GM19351 (cell line): ENCODE data around the gene CIT.

Experiments used
- ATAC-seq: cut with Tn5 transposase; IDR thresholded peaks from one replicate; pipeline ENCODE4 v1.9.1; 2021; ENCODE audit warnings: mild to moderate bottlenecking, moderate library complexity; ENCODE audit not compliant: unreplicated experiment

The CIT gene

DNA sequence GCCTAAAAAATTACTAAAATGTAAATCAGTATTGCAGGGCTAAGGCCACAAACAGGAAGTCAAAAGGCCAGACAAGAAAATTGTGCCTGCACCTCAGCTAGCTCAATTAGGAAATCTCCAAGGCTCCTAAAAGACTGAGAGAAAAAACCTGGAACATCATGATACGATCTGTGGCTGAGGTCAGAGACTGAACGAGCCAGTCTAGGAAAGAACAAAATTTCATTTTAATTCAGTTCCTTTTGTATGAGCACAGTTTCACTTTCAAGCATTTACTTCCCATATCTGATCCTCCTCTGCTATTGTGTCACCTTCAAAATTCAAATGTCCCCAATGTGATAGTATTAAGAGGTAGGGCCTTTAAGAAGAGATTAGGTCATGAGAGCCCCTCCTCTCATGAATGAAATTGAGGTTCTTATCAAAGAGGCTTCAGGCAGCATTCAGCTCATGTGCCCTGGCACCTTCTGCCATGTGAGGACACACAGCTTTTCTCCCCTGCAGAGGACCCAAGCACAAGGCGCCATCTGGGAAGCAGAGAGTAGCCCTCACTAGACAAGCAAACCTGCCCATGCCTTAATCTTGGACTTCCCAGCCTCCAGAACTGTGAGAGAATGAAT is 194.4 kb downstream of the CIT start:
- no peak for ATAC-seq

GRCh38 chr12:119681728-119682638 is 195.1 kb downstream of the CIT start:
- peak; percentile 83 for ATAC-seq

DNA sequence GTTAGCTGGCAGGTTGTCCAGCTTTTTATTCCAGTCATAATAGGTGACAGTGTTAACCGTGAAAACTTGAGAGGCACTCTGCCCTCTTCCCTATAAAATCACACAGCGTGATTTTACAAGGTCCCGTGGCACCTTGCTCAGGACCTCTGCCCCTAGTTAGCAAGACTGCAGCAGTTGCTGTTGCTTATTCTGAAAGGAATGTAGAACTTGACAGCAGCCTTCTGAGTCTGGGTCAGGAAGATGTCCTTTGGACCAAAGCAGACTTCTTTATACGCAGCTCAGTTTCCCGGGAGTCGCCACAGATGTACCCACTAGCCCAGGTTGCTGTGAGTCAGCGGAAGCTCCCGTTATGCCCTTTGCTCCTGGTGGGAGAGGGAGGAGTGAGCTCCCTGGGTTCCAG is 196.0 kb downstream of the CIT start:
- ATAC-seq, result no peak

- ATAC-seq, result no peak
Observed at GRCh38 chr12:119679490-119679889, 197.6 kb downstream of the CIT start.

DNA sequence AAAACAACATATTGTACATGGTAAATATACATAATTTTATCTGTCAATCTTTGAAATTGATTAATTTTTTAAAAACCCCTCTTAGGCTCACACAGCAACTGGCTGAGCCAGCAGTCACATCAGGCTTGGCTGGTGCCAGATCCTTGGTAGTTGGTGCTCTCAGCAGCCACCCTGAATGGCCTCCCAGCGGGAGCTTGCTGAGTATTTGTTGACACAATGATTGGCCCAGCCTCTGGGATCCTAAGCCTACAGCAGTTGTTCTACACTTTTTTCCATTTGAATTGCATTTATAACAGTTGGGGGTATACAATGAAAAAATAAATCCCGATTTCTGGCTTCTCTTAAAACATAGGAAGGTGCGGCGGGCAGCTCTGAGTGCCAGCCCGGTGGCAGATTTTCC is 198.0 kb downstream of the CIT start:
- ATAC-seq, result no peak

DNA sequence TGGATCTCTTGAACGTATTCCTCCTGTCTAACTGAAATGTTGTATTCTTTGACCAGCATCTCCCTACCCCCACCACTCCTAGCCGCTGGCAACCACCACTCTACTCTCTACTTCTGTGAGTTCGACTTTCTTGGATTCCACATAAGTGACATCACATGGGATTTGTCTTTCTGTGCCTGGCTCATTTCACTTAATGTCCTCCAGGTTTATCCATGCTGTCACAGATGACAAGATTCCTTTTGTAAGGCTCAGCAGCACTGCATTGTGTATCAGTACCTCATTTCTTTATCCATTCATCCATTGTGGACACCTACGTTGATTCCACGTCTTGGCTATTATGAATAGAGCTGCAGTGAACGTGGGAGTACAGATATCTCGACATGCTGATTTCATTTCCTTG is 198.7 kb downstream of the CIT start:
- no peak for ATAC-seq

- ATAC-seq, result no peak
Observed at GRCh38 chr12:119676573-119676972, 200.5 kb downstream of the CIT start.

DNA sequence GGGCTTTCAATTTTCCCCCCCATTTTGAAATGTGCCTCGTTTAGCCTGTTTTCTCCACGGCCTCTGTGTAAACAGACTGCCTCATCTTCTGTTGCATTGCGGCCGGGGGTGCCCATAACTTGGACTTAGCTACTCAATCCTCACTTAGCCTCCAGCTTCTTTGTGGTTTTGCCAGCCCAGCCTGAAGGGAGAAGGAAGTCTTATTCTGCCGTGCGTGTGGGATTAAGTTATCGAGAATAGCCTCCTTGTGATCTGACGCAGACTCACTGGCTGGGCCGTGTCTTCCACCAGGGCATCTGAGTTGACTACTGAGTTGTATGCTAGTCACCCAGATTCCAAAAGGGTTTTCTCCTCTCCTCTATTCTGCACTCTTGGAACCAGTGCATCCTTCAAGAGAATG is 201.1 kb downstream of the CIT start:
- no peak for ATAC-seq

GRCh38 chr12:119674560-119674959 is 202.6 kb downstream of the CIT start:
- ATAC-seq, result no peak

GRCh38 chr12:119673634-119674033 is 203.5 kb downstream of the CIT start:
- ATAC-seq, result no peak

DNA sequence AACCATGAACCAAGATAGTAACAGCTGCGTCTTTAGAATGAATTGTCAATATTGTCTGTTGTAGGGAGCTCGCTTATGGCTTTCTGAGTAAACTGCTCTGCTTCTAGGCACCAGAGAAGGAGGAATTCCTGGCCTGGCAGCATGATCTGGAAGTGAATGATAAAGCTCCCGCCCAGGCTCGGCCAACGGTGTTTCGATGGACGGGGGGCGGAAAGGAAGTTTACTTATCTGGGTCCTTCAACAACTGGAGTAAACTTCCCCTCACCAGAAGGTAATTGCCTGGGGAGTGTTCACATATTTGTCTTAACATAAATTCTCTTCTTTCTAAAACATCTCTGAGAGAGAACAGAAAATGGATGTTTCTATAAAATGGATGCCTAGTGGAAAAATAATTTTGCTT is 204.9 kb downstream of the CIT start:
- ATAC-seq, result no peak

DNA sequence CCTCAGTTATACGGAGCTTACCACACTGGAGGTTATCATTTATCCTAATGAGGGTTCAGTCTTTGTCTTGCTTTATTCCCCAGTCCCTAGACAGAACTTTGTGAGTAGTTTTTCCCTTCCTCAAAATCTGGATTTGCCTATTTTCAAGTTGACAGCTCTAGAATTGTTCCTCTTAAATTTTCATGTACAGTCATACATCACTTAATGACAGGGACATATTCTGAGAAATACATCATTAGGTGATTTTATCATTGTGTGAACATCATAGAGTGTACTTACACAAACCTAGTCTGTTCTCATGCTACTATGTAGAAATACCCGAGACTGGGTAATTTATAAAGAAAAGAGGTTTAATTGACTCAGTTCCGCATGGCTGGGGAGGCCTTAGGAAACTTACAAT is 206.1 kb downstream of the CIT start:
- ATAC-seq, result no peak

DNA sequence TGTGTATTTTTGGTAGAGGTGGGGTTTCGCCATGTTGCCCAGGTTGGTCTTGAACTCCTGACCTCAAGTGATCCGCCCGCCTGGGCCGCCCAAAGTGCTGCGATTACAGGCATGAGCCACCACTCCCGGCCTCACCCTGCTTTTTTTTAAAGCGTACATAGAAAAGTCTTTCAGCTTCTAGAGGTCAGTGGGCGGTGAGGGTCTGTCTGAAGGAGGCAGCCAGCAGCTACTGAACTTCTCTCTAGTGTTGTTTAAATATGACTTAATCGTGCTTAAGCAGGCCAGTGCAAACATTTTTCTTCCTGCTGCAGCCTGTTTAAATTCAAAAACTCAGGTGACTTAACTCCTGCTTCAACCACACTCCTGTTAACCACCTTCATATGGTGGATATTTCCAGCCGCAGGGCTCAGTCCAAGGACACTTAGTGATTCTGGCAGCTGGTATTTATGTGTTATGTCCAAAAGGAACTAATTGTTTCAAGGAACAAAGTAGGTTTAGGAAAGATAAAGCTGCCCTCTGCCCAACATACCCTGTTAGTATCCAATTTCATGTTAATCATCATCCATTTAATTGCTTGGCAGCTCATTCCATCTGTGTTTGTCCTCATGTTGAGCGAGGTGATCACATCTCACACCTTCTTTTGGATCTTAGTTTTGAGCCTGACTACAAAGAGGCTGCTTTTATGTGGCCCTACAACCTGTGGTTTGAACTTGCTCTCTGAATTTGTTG is 207.2 kb downstream of the CIT start:
- no peak for ATAC-seq

DNA sequence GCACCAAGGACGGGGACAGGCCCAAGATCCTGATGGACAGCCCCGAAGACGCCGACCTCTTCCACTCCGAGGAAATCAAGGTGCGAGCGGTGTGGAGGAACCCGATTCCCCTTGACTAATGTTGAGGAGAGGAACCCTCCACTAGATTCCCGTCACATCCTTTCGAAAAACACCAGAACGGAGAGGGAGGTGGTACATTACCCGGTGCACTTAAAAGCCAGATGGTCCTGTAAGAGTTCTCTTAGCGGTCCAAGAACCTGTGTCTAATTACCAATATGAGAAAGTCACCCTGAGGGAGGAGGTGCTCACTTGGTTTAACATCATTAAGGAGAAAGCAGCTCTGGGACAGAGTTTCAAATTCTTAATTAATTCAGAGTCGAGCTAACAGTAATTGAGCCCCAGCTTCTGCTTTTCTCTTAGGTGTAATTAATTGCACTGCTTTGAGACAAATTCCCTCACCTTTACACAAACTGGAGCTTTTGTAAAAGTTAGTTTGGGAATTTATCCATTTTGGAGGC is 208.7 kb downstream of the CIT start:
- no peak for ATAC-seq

DNA sequence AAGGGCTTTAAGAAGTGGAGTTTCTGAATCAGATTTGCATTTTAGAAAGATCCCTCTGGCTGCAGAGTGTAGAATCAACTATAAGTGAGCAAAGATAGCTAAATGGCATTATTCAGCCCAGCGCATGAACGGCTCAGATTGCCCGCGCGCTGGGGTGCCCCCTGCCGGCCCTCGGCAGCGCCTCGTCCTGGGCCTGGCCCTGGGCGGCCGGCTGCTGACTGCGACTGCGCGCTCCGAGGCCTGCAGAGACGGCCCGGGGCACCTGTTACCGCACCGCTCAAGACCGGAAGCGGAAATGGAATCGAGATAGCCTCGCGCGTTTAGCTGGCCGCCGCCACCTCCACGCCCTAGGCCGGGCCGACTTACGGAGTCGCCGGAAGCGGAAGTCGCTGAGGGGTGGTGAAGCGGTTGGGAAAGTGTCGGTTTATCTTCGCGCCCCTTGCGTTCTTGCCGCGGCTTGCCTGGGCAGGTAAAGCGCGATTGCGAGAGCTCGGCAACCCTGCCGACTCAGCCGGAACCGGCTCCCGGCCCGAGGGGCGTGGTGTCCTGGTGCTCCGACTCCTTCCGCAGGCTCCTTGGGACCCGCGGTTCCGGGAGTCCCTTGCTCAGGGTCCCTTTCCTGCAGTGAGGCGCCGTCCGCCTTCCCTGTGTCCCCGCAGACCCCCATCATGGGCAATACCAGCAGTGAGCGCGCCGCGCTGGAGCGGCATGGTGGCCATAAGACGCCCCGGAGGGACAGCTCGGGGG is 209.4 kb downstream of the CIT start, which contains the start of gene PRKAB1:
PRKAB1 (plus strand) TSS at position 557 of the 747 bp plus-strand sequence; CDS start at position 669, 112 bp downstream.
- peak; percentile 88 for ATAC-seq

GRCh38 chr12:119666900-119667576 is 210.1 kb downstream of the CIT start:
- ATAC-seq, result peak; percentile 14

GRCh38 chr12:119666226-119666795 is 210.8 kb downstream of the CIT start:
- no peak for ATAC-seq

DNA sequence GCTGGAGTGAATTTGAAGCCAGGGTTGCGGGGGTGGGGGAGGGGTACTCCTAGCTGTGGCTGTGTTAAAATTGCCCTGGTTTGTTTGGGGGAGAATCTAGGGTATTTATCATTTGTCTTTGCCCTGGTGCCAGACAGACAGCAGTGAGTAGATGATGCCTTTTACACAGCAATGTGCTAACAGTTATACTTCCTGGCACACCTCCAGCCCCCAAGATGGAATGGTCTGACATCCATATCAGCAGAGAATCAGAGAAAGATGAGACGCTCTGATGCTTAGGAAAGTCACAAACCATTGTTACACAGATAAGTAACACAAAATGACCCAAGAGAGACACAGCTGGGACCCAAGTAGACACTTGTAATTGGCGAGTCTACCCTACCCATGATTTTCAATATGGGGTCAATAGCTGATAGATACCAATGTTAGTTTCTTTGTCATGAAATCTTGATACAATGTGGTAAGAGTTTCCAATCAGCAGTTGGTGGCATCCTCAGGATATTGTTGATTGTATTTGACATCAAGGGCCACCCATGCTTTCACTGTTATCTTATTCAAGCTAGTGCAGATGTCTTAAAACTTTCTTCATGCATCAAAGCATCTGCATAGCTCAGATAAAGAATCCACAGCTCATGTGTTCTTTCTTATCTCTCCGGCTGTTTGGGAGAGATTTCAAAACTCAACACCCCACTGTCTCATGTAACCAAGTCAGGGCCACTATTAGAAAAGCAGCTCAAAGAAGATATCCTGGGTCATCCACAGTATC is 211.8 kb downstream of the CIT start:
- ATAC-seq, result no peak

GRCh38 chr12:119664642-119665041 is 212.5 kb downstream of the CIT start:
- no peak for ATAC-seq
